ENCODE data around the gene NIFK.

DNA sequence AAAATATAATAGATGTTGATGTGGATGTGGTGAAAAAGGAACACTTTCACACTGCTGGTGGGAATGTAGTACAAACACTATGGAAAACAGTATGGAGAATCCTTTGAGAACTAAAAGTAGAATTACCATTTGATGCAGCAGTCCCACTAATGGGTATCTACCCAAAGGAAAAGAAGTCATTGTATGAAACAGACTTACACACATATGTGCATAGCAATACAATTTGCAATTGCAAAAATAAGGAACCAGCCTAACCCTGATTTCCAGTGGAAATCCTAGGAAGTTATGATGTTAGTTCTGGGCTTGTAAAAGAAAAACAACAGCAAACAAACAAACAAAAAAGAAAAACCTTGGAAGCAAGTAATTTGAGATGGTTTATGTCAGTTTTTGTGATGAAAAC lies 58.8 kb downstream of the NIFK start:
- TF ChIP-seq CTCF (optimal IDR thresholded peaks at IDR 0.05 in 1 of 3, IDR thresholded peaks at IDR 0.05 in 1 of 3, conservative IDR thresholded peaks at IDR 0.05 in 1 of 3; ENCODE audit: extremely low read depth in 1 of 3, insufficient read depth in 2 of 3, low read length in 3 of 3) (no peak), EZH2 (IDR thresholded peaks at IDR 0.05; ENCODE audit: low read length) (no peak)

Measured in keratinocyte (primary cell).